HG02678 (cell line): ENCODE measurements around the gene C1orf159.

ENCODE experiments used
- ATAC-seq: cut with Tn5 transposase; IDR thresholded peaks from one replicate; pipeline ENCODE4 v1.9.1; 2021; ENCODE audit warnings: mild to moderate bottlenecking, moderate library complexity; ENCODE audit not compliant: unreplicated experiment

The C1orf159 gene

GRCh38 chr1:1132956-1133750 lies 17.3 kb upstream of the C1orf159 start:
- no peak for ATAC-seq

- ATAC-seq = no peak
Measured at GRCh38 chr1:1132042-1132950, 16.4 kb upstream of the C1orf159 start.

- no peak for ATAC-seq
Measured at GRCh38 chr1:1130206-1131120, 14.6 kb upstream of the C1orf159 start.

GRCh38 chr1:1129381-1129821 lies 13.5 kb upstream of the C1orf159 start:
- ATAC-seq = no peak

- ATAC-seq = no peak
Measured at GRCh38 chr1:1128454-1129139, 12.7 kb upstream of the C1orf159 start.

GRCh38 chr1:1127551-1128451 lies 11.9 kb upstream of the C1orf159 start:
- no peak for ATAC-seq

GRCh38 chr1:1125945-1126344 lies 10.1 kb upstream of the C1orf159 start:
- ATAC-seq = no peak

- ATAC-seq = no peak
Measured at GRCh38 chr1:1124786-1125642, 9.1 kb upstream of the C1orf159 start.

GRCh38 chr1:1124508-1124785 lies 8.6 kb upstream of the C1orf159 start:
- no peak for ATAC-seq

- no peak for ATAC-seq
Measured at GRCh38 chr1:1123581-1124507, 8.0 kb upstream of the C1orf159 start.

- no peak for ATAC-seq
Measured at GRCh38 chr1:1122981-1123480, 7.1 kb upstream of the C1orf159 start.

- peak; percentile 60 for ATAC-seq
Measured at GRCh38 chr1:1122078-1122811, 6.4 kb upstream of the C1orf159 start.

GRCh38 chr1:1121611-1122077 lies 5.8 kb upstream of the C1orf159 start:
- no peak for ATAC-seq

- no peak for ATAC-seq
Measured at GRCh38 chr1:1120866-1121591, 5.1 kb upstream of the C1orf159 start.

GRCh38 chr1:1120096-1120495 lies 4.2 kb upstream of the C1orf159 start:
- ATAC-seq = no peak
